HG02981 (cell line): ENCODE measurements around the gene GRIP2.

Source experiments
- ATAC-seq: cut with Tn5 transposase; IDR thresholded peaks from one replicate; pipeline ENCODE4 v1.9.1; 2021; ENCODE audit warnings: mild to moderate bottlenecking, moderate library complexity; ENCODE audit not compliant: unreplicated experiment

The GRIP2 gene

DNA sequence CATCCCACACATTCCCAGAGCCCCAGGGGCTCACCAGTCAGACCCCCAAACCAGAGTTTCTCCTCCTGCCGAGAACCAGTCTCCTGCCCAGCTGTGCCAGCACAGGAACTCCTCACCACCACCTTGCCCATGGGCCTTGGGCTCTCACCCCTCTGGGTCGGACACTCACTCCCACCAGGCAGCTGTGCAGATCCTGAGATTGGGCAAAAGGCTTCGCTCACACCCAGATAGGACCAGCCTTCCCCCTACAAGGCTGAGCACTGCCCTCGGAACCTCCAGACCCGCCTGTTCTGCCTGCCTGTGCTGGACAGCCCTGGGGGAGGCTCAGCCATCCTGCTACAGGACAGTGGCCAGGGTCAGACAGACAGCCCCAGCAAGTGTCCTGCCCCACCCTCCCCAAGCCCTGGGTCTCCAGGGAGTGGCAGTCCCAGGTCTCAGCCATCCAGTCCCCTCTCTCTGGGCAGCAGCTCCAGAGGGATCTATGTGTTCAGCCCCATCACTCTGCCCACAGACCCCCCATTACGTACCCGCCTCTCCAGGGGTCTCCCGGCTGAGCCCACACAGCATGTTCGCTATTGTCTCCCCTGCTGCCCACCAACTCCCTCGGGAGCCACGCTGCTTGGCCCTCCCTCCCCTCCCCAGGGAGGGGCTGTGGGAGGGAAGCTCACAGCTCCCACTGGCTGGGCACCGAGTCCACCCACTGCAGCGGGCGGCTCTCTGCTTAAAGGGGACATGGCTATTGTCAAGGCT lies at the start of gene GRIP2:
Gene GRIP2 (minus strand): TSS at position 601 of the 750 bp plus-strand sequence. CDS start 34 bp downstream, at position 567.
- no peak for ATAC-seq

DNA sequence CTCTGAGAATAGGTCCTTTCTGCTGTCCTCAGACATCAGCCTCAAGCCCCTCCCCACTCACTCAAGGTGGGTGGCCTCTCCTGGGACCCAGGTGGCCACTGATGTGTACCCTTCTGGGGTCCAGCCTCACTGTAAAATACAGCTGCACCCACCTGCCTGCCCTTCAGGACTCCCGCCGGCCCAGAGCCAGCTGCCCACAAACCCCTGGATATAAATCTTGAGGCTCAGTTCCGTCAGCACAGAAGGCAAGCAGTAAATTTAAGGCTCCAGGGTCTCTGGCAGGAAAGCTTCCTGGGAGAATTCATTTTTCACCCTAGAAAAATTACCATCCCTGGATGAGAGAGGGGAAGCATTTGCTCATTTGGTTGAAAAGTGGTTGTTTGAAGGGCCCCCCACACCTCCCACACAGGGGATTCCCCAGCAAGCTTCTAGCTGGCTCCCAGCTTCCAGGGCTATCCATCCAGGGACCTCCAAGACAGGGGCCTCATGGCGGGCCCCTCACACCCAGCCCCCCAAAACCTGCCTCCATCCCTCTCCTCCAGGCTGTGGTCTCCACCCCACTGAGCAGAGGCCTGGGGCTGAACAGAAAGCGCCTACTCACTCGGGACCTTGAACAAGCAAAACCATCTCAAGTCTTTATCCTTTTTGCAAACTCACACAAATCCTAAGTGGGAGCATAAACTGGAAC lies 48.4 kb upstream of the GRIP2 start:
- ATAC-seq, result no peak

DNA sequence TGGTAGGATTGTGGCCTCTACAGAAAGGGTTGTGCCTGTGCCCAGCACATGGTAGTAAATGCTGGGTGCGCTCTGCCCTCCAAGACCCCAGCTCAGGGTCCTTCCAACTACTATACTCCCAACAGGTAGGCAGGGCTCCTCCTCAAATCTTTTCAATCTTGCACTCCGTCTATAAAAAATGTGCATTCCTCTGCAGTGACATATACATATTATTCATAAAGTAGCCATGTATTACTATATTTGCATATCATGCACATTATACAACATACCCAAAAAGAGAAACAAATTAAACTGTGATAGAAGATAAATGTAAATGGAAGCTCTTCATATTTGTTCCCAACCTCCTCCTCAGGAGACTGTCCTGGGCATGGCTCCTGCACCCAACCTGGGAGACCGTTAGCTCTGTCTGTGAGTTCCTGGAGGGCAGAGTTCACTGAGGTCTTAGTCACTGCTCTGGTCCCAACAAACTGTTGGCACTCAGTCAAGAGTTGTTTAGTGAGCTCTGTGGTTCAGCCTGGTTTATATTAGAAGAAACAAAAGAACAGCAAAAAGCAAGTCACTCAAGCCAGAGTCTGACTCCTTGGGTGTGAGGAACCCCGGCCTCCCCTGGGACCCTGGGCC lies 47.7 kb upstream of the GRIP2 start:
- ATAC-seq, result no peak

DNA sequence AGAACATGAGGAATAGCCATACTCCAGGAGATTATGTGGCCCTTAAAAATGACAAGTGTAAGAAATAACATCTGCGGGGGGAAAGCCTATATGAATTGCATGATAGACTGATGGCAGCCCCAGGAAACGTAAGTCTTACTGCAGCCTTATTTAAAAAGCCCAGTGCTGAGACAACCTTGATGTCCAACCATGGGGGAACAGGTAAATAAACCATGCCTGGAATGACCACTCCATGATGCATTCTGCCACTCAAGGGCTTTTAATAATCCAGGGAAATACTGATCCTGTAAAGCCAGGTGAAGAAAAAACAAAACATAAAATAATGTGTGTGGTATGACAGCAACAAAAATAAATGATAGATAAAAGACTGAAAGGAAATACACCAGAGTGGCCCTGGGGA lies 46.5 kb upstream of the GRIP2 start:
- ATAC-seq, result no peak

DNA sequence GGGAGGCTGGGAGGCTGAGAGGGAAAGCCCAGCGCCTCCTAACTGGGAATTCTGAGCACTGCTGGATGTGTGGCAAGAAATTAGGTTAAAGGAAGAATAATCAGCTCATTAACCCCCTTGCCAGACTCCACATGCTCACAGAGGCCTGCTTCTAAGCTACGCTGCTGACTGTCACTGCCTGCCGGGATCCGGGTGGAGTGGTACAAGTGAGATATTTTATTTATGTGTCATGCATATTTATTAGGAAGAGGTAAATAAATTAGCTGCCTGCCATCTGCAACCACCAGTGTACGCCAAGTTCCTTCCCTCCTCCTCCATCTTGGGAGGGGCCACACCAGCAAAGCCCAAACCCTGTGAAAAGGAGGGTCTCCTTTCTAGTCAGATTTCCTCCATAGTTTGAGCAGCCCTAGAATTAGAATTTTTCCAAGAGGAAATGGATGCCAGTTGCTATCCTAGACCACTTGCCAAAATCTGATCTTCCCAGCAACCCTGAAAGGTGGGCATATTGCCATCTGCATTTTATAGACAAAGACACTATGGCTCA lies 43.5 kb upstream of the GRIP2 start:
- ATAC-seq, result no peak

DNA sequence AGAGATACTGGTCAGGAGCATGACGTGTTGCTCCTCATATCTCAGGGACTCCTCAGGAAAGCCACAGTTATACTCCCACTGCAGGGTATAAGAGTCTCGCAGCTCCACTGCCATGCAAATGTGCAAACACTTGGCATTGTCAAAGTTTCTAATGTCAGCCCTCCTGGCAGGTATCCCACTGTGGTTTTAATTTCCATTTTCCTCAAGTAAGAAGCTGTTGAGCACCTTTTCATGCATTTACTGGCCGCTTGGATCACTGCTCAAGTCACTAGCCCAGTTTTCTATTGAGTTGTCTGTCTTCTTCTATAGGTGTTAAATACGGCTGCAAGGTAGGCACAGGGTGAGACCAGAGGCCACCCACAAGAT lies 41.9 kb upstream of the GRIP2 start:
- no peak for ATAC-seq

DNA sequence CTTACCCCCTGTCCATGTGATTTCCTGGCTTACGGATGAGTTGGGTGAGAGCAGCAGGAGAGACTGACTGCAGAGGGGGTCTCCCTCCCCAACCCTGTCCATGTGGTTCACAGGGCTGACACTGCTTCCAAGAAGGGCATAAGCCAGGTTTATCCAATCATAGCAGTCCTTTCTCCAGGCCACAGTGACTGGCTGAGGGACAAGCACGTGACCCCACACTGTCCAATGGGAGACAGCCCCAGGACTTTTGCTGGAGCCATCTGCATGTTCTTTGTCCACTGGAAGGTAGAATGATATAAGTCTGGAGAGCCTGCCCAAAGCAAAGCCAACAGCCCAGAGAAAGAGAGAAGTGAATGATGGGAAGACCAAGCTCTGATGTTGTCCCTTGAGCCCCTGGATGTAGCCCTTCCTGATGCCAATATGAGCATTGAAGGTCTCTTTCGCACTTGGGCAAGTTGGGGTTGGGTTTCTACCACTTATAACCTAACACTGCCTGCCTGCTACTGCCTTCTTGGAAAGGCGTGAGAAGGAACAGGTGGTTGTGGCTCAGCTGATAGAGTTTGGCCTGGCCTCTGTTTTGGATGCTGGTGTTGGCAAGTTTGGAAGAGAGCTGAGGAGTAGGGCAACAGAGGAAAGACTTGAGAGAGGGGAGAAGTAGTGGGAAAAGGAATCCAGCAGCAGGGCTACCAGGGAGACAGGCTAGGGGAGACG lies 41.3 kb upstream of the GRIP2 start:
- no peak for ATAC-seq

DNA sequence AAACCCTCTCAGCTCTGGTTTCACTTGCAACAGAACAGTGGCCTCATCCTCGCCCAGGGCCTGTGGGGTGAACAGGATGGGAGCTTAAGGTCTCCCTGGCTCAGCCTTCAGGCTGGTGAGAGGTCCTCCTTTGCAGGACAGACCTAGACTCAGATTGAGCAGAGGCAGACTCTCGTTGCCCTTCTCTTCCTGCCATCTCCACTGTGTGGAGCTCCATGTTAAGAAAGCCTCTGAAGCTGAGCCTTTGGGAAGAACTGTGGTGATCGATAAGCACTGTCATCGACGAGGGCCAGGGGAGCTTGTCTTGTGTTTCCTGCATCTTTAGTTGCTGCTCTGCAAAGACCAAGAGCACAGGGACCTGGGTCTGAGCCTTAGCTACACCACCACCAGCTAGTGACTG lies 37.8 kb upstream of the GRIP2 start:
- ATAC-seq, result no peak

DNA sequence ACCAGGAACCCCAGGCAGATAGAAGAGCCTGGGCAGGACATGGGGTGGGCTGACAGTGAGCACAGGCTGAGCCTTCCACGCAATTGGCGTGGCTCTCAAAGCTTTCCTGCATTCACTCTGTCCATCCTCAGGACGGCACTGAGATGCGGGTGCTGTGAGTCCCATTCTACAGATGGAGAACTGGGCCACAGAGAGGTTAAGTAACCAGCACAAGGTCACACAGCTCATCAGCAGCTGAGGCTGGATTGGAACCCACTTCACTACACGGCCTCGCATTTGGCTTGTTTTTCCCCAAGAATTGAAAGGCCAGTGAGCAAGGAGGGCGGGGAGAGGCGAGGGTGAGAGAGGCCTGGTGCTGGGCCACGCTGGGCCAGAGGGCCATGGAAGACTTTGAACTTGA lies 36.0 kb upstream of the GRIP2 start:
- ATAC-seq, result no peak

DNA sequence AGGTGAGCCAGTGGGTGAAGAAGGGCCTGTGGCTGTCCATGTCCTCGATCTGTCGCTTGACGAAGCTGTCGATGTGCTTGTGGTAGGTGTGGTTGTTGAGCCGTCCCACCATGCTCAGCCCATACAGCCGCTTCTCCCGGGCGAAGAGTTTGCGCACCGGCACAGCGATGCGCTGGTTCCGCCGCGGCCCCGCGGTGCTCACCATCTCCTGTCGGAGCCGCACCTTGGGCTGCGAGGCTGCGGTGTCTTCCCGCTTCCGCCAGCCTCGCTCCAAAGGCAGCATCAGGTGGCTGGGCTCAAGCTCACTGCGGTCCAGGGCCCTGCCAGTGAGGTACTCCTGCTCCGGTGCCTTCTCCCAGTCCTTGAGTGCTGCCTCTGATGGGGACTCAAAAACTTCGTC lies 34.0 kb upstream of the GRIP2 start:
- ATAC-seq, result no peak

DNA sequence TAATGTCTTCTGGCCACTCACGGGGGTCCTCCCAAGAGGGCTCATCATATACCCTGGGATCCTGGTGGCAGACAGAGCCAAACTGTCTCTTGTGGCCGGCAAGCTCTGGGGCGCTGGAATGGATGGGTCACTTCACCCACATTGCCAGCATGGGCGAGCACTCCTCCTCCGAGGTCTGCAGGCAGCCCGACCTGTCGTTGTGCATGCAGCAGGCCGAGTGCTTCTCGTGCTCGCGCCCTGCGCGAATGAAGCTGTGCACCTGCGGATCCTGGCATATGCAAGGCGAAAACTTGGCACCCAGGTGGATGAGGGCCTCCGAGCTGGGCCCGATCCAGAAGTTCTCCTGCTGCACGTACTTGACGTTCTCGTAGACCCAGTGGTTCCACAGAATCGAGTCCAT lies 33.6 kb upstream of the GRIP2 start:
- ATAC-seq, result no peak

DNA sequence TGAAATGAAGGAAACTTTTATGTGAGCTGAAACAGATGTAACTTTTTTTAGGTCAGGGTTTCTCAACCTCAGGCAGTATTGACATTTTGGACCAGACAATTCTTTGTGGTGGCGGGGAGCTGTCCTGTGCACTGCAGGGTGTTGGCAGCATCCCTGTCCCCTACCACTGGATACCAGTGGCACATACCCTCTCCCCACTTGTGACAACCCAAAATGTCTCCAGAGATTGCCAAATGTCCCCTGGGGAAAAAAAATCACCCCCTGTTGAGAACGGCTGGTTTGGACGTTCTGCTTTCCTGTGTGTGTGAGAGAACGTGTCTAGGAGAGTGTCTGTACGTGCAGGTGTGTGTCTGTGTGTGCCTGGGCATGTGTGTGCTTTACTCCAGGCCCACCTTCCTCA lies 30.7 kb upstream of the GRIP2 start:
- no peak for ATAC-seq

DNA sequence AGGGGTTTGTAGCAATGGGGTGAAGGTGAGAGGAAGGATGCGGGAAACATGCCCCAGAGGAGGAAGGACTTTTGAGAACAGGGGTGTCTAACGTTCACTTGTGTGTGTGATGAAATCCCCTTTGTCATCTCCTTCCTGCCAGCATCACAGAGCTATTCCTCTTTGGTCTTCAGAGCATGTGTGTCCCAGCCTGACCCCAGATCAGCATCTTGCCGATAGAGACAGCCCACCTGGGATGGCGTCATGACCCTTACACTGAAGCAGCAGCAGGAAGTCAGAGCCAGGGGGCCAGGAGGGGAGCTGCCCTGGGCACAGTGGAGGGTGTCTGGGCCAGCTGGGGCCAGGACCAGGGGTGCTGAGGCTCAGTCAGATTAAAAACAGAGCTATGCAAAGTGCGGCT lies 29.9 kb upstream of the GRIP2 start:
- ATAC-seq, result no peak

DNA sequence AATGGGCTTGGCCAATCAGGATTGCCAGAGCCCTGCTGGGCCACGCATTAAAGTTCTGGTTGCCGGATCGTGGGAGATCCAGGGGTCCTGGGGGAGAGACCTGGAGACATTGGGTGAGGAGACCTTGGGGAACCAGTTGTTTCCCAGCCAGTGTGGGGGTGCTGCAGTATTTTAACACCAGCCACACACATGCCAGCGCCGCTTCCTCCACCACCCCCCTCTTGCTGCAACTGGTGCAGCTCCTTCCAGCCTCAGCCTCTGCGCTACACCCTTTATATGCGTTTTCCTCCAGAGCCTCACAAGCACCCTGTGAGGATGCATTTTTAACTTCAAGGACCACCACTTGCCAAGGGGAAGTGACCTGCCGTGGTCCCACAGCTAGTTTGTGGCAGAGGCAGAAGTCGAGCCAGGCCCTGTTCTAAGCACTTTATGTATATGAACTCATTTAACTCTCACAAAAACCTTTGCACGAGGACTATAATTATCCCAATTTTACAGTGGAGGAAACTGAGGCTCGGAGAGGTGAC lies 29.4 kb upstream of the GRIP2 start:
- no peak for ATAC-seq

DNA sequence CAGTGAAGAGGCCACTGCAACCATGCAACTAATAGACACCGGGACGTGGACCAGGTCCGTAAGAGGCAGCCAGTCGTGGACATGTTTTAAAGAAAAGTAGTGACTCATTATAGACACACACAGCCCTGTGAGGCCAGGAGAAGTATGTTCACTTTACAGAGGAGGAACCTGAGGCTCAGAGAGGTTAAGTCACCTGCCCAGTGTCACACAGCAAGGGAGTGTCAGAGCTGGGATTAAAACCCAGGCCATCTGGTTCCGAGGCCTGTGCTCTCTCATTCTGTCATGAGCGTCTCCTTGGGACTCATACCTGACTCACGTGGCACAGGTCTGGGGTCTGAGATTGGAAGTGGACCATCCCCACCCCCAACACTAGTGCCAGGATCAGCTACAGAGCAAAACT lies 28.1 kb upstream of the GRIP2 start:
- ATAC-seq, result no peak

DNA sequence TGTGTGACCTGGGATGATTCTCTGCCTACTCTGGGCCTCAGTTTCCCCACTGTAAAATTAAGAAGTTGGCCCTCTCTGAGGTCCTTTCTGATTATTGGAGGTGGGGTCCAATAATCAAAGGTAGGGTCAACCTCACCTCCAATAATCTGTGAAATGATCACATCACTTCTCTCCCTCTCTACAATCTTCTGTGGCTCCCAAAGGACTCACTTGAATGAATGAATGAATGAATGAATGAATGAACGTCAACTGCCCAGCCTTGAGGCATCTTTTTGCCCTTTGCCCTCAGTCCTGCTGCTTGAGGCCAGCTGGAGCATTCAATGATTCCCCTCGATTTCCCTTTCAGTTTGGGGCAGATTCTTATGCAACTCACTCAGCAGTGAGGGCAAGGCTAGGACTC lies 26.7 kb upstream of the GRIP2 start:
- ATAC-seq, result no peak

DNA sequence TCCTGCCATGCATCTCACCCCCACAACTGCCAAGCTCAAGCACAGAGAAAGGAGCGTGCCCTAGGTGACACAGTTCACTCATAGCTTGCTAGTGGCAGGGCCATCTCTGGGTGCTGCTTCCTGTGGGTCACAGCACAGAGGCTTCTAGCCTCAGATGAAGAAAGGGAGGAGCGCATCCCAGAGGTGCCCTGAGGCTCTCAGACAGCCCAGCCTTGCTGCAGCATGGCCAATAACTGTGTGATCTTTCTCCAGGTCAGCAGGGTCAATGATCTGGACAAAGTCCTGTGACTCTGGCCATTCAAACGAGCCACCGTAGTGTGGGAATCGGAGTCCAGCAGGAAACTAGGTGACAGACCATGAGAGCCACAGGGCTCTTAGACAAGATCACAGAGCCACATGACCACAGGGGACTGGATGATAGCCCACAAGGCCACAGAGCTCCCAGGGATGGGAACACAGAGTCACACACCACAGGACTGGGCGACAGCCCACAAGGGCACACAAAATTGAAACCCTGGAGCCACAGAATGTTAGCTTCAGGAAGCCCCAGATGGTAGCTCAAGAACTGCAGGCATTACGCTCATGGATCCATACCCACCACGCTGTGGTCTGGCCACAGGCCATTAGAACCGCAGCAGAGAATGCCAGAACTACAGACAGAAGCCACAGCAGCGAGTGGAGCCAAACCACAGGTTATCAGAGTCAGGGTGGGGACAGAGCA lies 25.9 kb upstream of the GRIP2 start:
- ATAC-seq, result no peak

DNA sequence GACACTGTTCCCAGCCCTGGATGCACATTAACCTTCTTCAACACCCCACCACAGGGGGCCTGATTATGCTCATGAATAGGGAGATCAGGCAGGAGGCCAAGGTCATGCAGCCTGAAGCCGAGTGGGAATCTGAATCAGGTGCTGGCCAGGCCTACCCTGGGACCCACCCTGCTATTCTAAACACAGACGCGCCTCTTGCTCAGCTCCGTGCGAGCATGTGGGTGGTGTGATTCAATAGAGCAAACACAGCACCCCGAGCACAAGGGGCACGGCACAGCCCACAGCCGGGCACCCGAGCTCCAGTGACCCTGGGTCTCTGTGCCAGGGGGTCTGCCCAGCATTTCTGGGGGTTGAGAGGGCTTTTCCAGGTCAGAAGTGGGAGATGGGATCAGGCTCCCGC lies 24.6 kb upstream of the GRIP2 start:
- no peak for ATAC-seq

DNA sequence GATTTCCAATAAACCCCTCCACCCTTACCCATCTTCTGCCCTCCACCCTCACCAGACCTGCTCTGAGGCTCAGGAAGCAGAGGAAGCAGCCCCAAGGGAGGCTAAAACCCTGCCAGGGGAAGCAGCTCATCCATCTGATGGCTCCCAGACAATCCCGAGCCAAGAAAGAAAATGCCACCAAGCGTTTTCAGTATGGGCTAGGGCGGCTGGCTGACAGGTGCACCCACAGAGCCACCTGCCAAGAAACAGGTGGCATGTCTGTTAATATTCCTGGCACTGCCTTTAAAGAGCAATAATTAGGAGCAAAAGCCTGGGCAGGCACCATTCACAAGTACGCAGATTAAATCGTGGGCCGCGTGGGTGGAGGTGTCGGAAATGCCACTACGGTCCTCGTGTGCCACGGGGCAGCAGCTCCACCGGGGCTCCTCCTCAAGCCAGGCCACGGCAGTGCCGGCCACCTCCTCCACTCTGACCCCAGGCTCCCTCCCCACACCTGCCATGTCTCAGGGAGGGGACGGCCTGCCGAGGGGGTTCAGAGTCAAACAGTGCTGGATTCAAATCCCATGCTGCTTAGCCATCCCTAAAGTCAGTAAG lies 23.9 kb upstream of the GRIP2 start:
- ATAC-seq, result no peak
